Measurements from ENCODE around the gene NIPSNAP3A. TPM values are rescaled to one million over a fixed set of nuclear protein-coding genes. Genes with fewer than 3 reads are reported as not detected.
A peak's percentile ranks its signal among the peaks of the same experiment; 100 is the strongest.

NIPSNAP3A gene
- total and polyA plus RNA-seq, 11 donors: 14.9 to 37.0 (median 22.9) TPM

DNA sequence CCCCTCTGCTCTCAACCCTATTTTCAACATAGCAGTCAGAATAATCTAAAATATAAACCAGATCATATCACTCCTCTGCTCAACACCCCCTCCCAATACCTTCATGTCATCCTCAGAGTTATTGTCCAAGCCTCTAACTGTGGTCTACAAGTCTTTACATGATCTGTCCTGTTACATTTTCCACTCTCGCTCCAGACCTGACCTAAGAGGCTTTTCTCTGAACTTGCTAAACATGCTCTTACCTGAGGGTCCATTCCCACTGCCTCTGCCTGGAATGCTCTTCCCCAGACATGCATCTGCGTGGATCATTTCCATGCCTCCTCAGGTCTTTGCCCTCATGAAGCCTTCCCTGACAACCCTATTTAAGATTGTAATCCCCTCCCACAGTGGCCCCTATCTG is 28.5 kb downstream of the NIPSNAP3A start:
- Histone ChIP-seq H3K27me3 (no peaks in the 10 kb centered on the region), H3K27ac (peak overlapping the region; percentile 14 to 86 (median 71)), H3K36me3 (peaks cover 0 to 13% (median 0%) of the 10 kb centered on the region in 9 donors), H3K9me3 (no peaks in the 10 kb centered on the region), H3K4me3 (no peak overlapping the region), H3K4me1 (peaks cover 0 to 58% (median 36%) of the 10 kb centered on the region in 12 donors)
- 96 to 100% (median 99%) methylated on average over 2 of the region's 2 CpGs for WGBS, 4 donors
- DNase-seq: no peak
- no peak for ATAC-seq
- intact Hi-C loops (cut with DNase I): no loop called here
- TF ChIP-seq POLR2A (IDR thresholded peaks at IDR 0.05) (no peak), CTCF (IDR thresholded peaks at IDR 0.05) (no peak)

DNA sequence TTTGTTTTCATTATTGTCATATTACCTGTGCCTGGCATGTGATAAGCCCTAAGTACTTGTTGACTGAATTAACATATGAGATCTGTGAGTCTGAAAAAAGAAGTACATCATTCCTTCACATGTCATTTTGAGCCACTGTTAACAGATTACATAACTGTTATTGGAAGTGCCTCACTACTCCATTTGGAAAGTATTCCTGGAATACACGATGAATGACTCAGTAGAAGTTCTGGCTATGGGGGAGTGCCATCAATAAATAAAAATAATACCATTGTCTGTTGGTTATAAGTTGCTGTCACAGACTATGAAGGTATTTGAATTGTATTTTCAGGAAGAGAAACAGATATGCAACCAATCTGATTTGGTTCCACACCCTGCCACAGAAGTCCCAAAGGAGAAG is 29.3 kb downstream of the NIPSNAP3A start:
- Histone ChIP-seq H3K4me3 (no peak overlapping the region), H3K27ac (peak overlapping the region in 11 of 12 donors; percentile 37 to 86 (median 70)), H3K9me3 (no peaks in the 10 kb centered on the region), H3K27me3 (no peaks in the 10 kb centered on the region), H3K36me3 (peaks cover 0 to 8% (median 0%) of the 10 kb centered on the region in 9 donors), H3K4me1 (peaks cover 0 to 64% (median 36%) of the 10 kb centered on the region in 12 donors)
- DNase-seq (no peak), ATAC-seq (peak; percentile 6 to 31 (median 12))
- WGBS, 4 donors: 22 to 45% (median 42%) methylated on average over 1 of the region's 1 CpG
- TF ChIP-seq CTCF (IDR thresholded peaks at IDR 0.05) (no peak), POLR2A (IDR thresholded peaks at IDR 0.05) (no peak)
- intact Hi-C loops (cut with DNase I): no loop called here

- Histone ChIP-seq H3K36me3 (peaks cover 0 to 28% (median 15%) of the 10 kb centered on the region in 9 donors), H3K27ac (peak overlapping the region in 1 of 12 donors; percentile 69), H3K4me1 (peaks cover 0 to 57% (median 20%) of the 10 kb centered on the region in 12 donors), H3K4me3 (no peak overlapping the region), H3K27me3 (no peaks in the 10 kb centered on the region), H3K9me3 (no peaks in the 10 kb centered on the region)
- DNase-seq: no peak
- WGBS, 4 donors: 87 to 92% (median 89%) methylated on average over 4 of the region's 4 CpGs
- no peak for ATAC-seq
- TF ChIP-seq POLR2A (IDR thresholded peaks at IDR 0.05) (no peak), CTCF (IDR thresholded peaks at IDR 0.05) (no peak)
- intact Hi-C loops (cut with DNase I): no loop called here
Measured at GRCh38 chr9:104778802-104779201, 31.3 kb downstream of the NIPSNAP3A start.

- peaks cover 0 to 54% (median 18%) of the 10 kb centered on the region in 12 donors for H3K4me1 ChIP-seq
- ATAC-seq: no peak
Measured at GRCh38 chr9:104779334-104779733, 31.9 kb downstream of the NIPSNAP3A start.

More at GRCh38 chr9:104779334-104779733, 31.9 kb downstream of the NIPSNAP3A start:
- TF ChIP-seq CTCF (IDR thresholded peaks at IDR 0.05): no peak
- no peak for TF ChIP-seq POLR2A (IDR thresholded peaks at IDR 0.05)
- H3K4me3 ChIP-seq: no peak overlapping the region
- H3K9me3 ChIP-seq: no peaks in the 10 kb centered on the region
- H3K27ac ChIP-seq: peak overlapping the region in 1 of 12 donors; percentile 0
- no peaks in the 10 kb centered on the region for H3K27me3 ChIP-seq
- intact Hi-C loops (cut with DNase I): no loop called here
- WGBS, 4 donors: 86 to 93% (median 89%) methylated on average over 1 of the region's 1 CpG
- H3K36me3 ChIP-seq: peaks cover 0 to 33% (median 20%) of the 10 kb centered on the region in 9 donors
- DNase-seq: no peak

Data from heart left ventricle (tissue), 16 donors.